GM12878 (cell line): Measurements from ENCODE around the gene ANKRD6. TPM values are rescaled to one million over a fixed set of nuclear protein-coding genes. Genes with fewer than 3 reads are reported as not detected.

Experiments used
- ATAC-seq: fragments of 200-7000 bp; cut with Tn5 transposase; 3 replicates; pipeline ENCODE4 v1.9.1; 2020; ENCODE audit warnings: mild to moderate bottlenecking, moderate library complexity
- BruUV-seq: library from RNA; stranded (reverse); fragments of 400-500 nt; replicated peaks from 2 replicates; lab custom pipeline; 2021; lab: Mats Ljungman, UMichigan
- CTCF ChIA-PET: fragments of 300-600 bp; sonication (Branson Sonifier 250); formaldehyde crosslinking; extraction: SDS; loops from one replicate; lab custom pipeline; 2021; ENCODE audit warnings: inconsistent platforms; lab: Yijun Ruan, JAX
- POLR2A ChIA-PET: fragments of 350-600 bp; formaldehyde crosslinking; extraction: SDS; loops from one replicate; lab custom pipeline; 2021; ENCODE audit warnings: inconsistent platforms; lab: Charles Lee
- RAD21 ChIA-PET: fragments of 300-600 bp; sonication (Branson Sonifier 250); formaldehyde crosslinking; loops from one replicate; lab custom pipeline; 2023; ENCODE audit warnings: antibody characterized with exemption; ENCODE audit not compliant: unreplicated experiment; lab: Charles Lee
- SMC1A ChIA-PET: fragments of 300-600 bp; sonication (Branson Sonifier 250); formaldehyde crosslinking; loops from one replicate; lab custom pipeline; 2023; ENCODE audit not compliant: unreplicated experiment, uncharacterized antibody; lab: Charles Lee
- DNase-seq: peaks from one replicate; pipeline ENCODE4 v3.0.0-alpha.2; 2011; ENCODE audit warnings: low read depth, low spot score
- FAIRE-seq: peaks from 3 replicates; lab custom pipeline; 2011; peaks lifted over from hg19 to GRCh38; lab: Jason Lieb, UNC
- H2AFZ ChIP-seq: 2 replicates; pipeline ENCODE4 v1.6.0; 2011; ENCODE audit warnings: low read depth, low read length, control low read depth; ENCODE audit not compliant: control insufficient read depth
- H3K27ac ChIP-seq: 2 replicates; pipeline ENCODE4 v1.5.1; 2011; ENCODE audit warnings: control low read depth; ENCODE audit not compliant: control insufficient read depth, insufficient read depth
- H3K27me3 ChIP-seq, 2 experiments: replicated peaks in 1 of 2; 2 replicates each; pipeline versions ENCODE4 v1.6.0 to v1.6.1; 2011; ENCODE audit warnings: low read length in 1 of 2; ENCODE audit not compliant: control insufficient read depth in 2 of 2, insufficient read depth in 2 of 2
- H3K36me3 ChIP-seq, 2 experiments: 2 replicates each; pipeline ENCODE4 v1.5.1; 2011; ENCODE audit warnings: low read length in 1 of 2; ENCODE audit not compliant: control insufficient read depth in 2 of 2, insufficient read depth in 2 of 2
- H3K4me1 ChIP-seq: 2 replicates; pipeline ENCODE4 v1.6.1; 2011; ENCODE audit warnings: mild to moderate bottlenecking, low read length, moderate library complexity, mixed read lengths; ENCODE audit not compliant: control insufficient read depth, insufficient read depth
- H3K4me2 ChIP-seq: 2 replicates; pipeline ENCODE4 v1.6.0; 2011; ENCODE audit warnings: control low read depth; ENCODE audit not compliant: control insufficient read depth, insufficient read depth
- H3K4me3 ChIP-seq: fragments of 200-600 bp; sonication (generic); 2 replicates; pipeline ENCODE4 v1.5.1; 2016
- H3K79me2 ChIP-seq: 2 replicates; pipeline ENCODE4 v1.6.0; 2011; ENCODE audit warnings: low read length; ENCODE audit not compliant: control insufficient read depth, insufficient read depth
- H3K9ac ChIP-seq: 2 replicates; pipeline ENCODE4 v1.8.0; 2011; ENCODE audit warnings: low read length, control low read depth, mixed read lengths; ENCODE audit not compliant: control insufficient read depth, insufficient read depth
- H3K9me3 ChIP-seq: replicated peaks from 3 replicates; pipeline ENCODE4 v1.5.1; 2011; ENCODE audit warnings: mild to moderate bottlenecking, low read length; ENCODE audit not compliant: control insufficient read depth, insufficient read depth
- H4K20me1 ChIP-seq: 2 replicates; pipeline ENCODE4 v1.6.0; 2011; ENCODE audit not compliant: control insufficient read depth, insufficient read depth
- BHLHE40 ChIP-seq, 2 experiments: fragments of 450-650 bp in 1 of 2; IDR thresholded peaks; 2 replicates each; pipeline ENCODE4 v1.6.1; 2011 to 2017; ENCODE audit warnings: low read depth in 2 of 2, borderline replicate concordance in 1 of 2, improper control_type of control experiment in 1 of 2, low read length in 1 of 2, mild to moderate bottlenecking in 1 of 2
- CREB1 ChIP-seq: IDR thresholded peaks from 2 replicates; pipeline ENCODE4 v1.6.1; 2012; ENCODE audit warnings: low read depth, mild to moderate bottlenecking, inconsistent platforms
- HDAC6 ChIP-seq: fragments of 200-600 bp; sonication (generic); IDR thresholded peaks from one replicate; pipeline ENCODE4 v1.8.0; 2017; ENCODE audit warnings: antibody characterized with exemption; ENCODE audit not compliant: unreplicated experiment
- IRF3 ChIP-seq: fragments of 450-650 bp; IDR thresholded peaks from 2 replicates; pipeline ENCODE4 v1.6.1; 2014; ENCODE audit warnings: mild to moderate bottlenecking
- IRF4 ChIP-seq: IDR thresholded peaks from 2 replicates; pipeline ENCODE4 v1.6.1; 2011; ENCODE audit warnings: low read depth, low read length
- NBN ChIP-seq: fragments of 450-650 bp; IDR thresholded peaks from 2 replicates; pipeline ENCODE4 v1.6.1; 2016
- REST ChIP-seq: IDR thresholded peaks from 2 replicates; pipeline ENCODE4 v1.6.1; 2012; ENCODE audit warnings: mild to moderate bottlenecking, low read depth, low read length
- RFX5 ChIP-seq: IDR thresholded peaks from 2 replicates; pipeline ENCODE4 v1.6.1; 2011; ENCODE audit warnings: low read depth, low read length, improper control_type of control experiment
- SREBF1 ChIP-seq: IDR thresholded peaks from 2 replicates; pipeline ENCODE4 v1.6.1; 2012; ENCODE audit warnings: mild to moderate bottlenecking, low read length
- USF2 ChIP-seq: IDR thresholded peaks from 2 replicates; pipeline ENCODE4 v1.6.1; 2011; ENCODE audit warnings: low read depth, low read length, improper control_type of control experiment, borderline replicate concordance
- ZBTB11 ChIP-seq: fragments of 450-650 bp; formaldehyde crosslinking; IDR thresholded peaks from 2 replicates; pipeline ENCODE4 v1.5.0; 2022; ENCODE audit warnings: mild to moderate bottlenecking, missing genetic modification characterization
- WGBS: methylation state at CpG from one replicate; pipeline ENCODE4 v1.1.6; 2016; ENCODE audit warnings: low lambda C conversion rate; ENCODE audit not compliant: insufficient replicate concordance, insufficient coverage; ENCODE audit errors: missing lambda C conversion rate; 5-methylcytosine and 5-hydroxymethylcytosine counted together
- in situ Hi-C: fragments of 300-500 bp; cut with MboI; formaldehyde crosslinking; loops from 9 replicates; pipeline ENCODE4 v1.14.3; 2018; ENCODE audit warnings: mixed read lengths
- intact Hi-C: fragments of 100-400 bp; cut with micrococcal nuclease; formaldehyde crosslinking; loops from one replicate; pipeline ENCODE4 v1.14.2; 2022; ENCODE audit not compliant: unreplicated experiment
- polyA plus RNA-seq, 11 experiments: library from polyadenylated mRNA; depleted of rRNA in 4 of 11; unstranded in 6 of 11; stranded (reverse) in 5 of 11; fragments of >200 nt; fragmentation: Nextera tagmentation in 4 of 11; fragmentation: Illumina TruSeq in 1 of 11; extraction: Ambion mirVana in 4 of 11; extraction: Trizol in 1 of 11; gene quantifications; 1 replicate in 1 of 11; 2 replicates in 10 of 11; pipeline versions ENCODE4 v1.2.1 to v1.2.3, GENCODE V29; 2011 to 2016; ENCODE audit warnings: inconsistent platforms in 2 of 11, missing spikeins in 2 of 11, low read depth in 1 of 11
- total RNA-seq, 4 experiments: library from RNA; depleted of rRNA in 3 of 4; stranded (reverse); fragments of >200 nt in 3 of 4; fragmentation: Illumina TruSeq in 1 of 4; extraction: Trizol in 1 of 4; gene quantifications; 2 replicates each; pipeline versions ENCODE4 v1.2.1 to v1.2.3, GENCODE V29; 2013 to 2021

ANKRD6 gene
- total and polyA plus RNA-seq, 10 of the 15 experiments (the other 5 are each of a cell fraction or from before 2014, with no cell fraction given), result 0.03 to 0.90 (median 0.38) TPM

GRCh38 chr6:89505847-89506246, 72.9 kb downstream of the ANKRD6 start:
- no TSS peak for BruUV-seq
- RAD21 ChIA-PET, result no interaction called here
- POLR2A ChIA-PET, result no interaction called here
- H3K27me3 ChIP-seq, result no peaks in the 10 kb centered on the region; a peak in 1 of 4 replicates
- no peak overlapping the region for H2AFZ ChIP-seq
- no peak for TF ChIP-seq SREBF1
- no peak for TF ChIP-seq IRF3
- TF ChIP-seq ZBTB11 (CRISPR knock-in tag), result no peak
- TF ChIP-seq USF2, result no peak
- no peak for TF ChIP-seq HDAC6
- no peak for TF ChIP-seq BHLHE40 (IDR thresholded peaks at IDR 0.05; ENCODE audit: borderline replicate concordance in 1 of 2, low read depth in 2 of 2, low read length in 1 of 2)
- TF ChIP-seq CREB1, result no peak
- TF ChIP-seq RFX5, result no peak
- TF ChIP-seq REST, result no peak
- TF ChIP-seq NBN, result no peak
- no peak for TF ChIP-seq IRF4
- CTCF ChIA-PET, result interaction anchor here (0.6 to 1.4 kb wide), 2 partner anchors 61 to 134 kb away, joined by 4 read pairs; no protein-coding TSS in a partner anchor
- ATAC-seq (no peak), DNase-seq (no peak), FAIRE-seq (no peak)
- intact Hi-C loops (no loop called here), in situ Hi-C loops (no loop called here)
- no peak overlapping the region for H3K4me2 ChIP-seq
- H3K79me2 ChIP-seq, result no peaks in the 10 kb centered on the region
- no peak overlapping the region for H3K27ac ChIP-seq
- SMC1A ChIA-PET, result no interaction called here
- no peak overlapping the region for H3K9ac ChIP-seq
- H3K36me3 ChIP-seq, result no peaks in the 10 kb centered on the region
- no peaks in the 10 kb centered on the region for H4K20me1 ChIP-seq
- H3K9me3 ChIP-seq, result no peaks in the 10 kb centered on the region
- WGBS, result 79% methylated on average over 4 of the region's 4 CpGs
- H3K4me3 ChIP-seq, result no peak overlapping the region
- H3K4me1 ChIP-seq, result no peaks in the 10 kb centered on the region
